K562 (cell line): Measurements from ENCODE around the gene ZBTB24. TPM values are rescaled to one million over a fixed set of nuclear protein-coding genes. Genes with fewer than 3 reads are reported as not detected.

Experiments used
- JUND ChIP-seq, 2 experiments: IDR thresholded peaks; 2 replicates in 1 of 2; 3 replicates in 1 of 2; pipeline ENCODE4 v1.6.1; 2011; ENCODE audit warnings: borderline replicate concordance in 2 of 2, low read depth in 2 of 2, low read length in 2 of 2, improper control_type of control experiment in 1 of 2, missing biosample characterization in 1 of 2, missing genetic modification characterization in 1 of 2, missing genetic modification reagents in 1 of 2
- LCOR ChIP-seq: sonication (generic); formaldehyde crosslinking; IDR thresholded peaks from 2 replicates; pipeline ENCODE4 v1.8.0; 2022; ENCODE audit warnings: mild to moderate bottlenecking, missing genetic modification reagents
- MAFF ChIP-seq: IDR thresholded peaks from 2 replicates; pipeline ENCODE4 v1.6.1; 2012; ENCODE audit warnings: low read length, improper control_type of control experiment
- MAFG ChIP-seq: fragments of 450-650 bp; conservative IDR thresholded peaks from 2 replicates; pipeline ENCODE4 v1.6.1; 2016; ENCODE audit warnings: missing genetic modification characterization, missing compliant biosample characterization
- MTA2 ChIP-seq: fragments of 450-650 bp; IDR thresholded peaks from 2 replicates; pipeline ENCODE4 v1.6.1; 2016; ENCODE audit warnings: low read depth
- PHB ChIP-seq: fragments of 250-450 bp; sonication (Bioruptor Pico); IDR thresholded peaks from 2 replicates; pipeline ENCODE4 v1.5.0; 2021
- PHF8 ChIP-seq: fragments of 200-600 bp; sonication (generic); IDR thresholded peaks from 2 replicates; pipeline ENCODE4 v1.6.1; 2012; ENCODE audit warnings: mixed run types, mild to moderate bottlenecking, inconsistent platforms, low read length, moderate library complexity, borderline replicate concordance
- SRF ChIP-seq, 2 experiments: fragments of 250-450, 450-650 bp in 1 of 2; sonication (Bioruptor Pico) in 1 of 2; sonication (generic) in 1 of 2; formaldehyde crosslinking; IDR thresholded peaks; 2 replicates each; pipeline versions ENCODE4 v1.5.0 to v1.5.1; 2020 to 2022; ENCODE audit warnings: mild to moderate bottlenecking in 1 of 2, missing genetic modification reagents in 1 of 2
- TBP ChIP-seq: optimal IDR thresholded peaks from 2 replicates; pipeline ENCODE3; 2011; ENCODE audit warnings: low read depth, low read length, improper control_type of control experiment
- ZFX ChIP-seq: sonication (generic); formaldehyde crosslinking; IDR thresholded peaks from 2 replicates; pipeline ENCODE4 v1.8.0; 2022; ENCODE audit warnings: mild to moderate bottlenecking, missing genetic modification reagents, moderate library complexity
- ZKSCAN8 ChIP-seq: fragments of 200-800 bp; sonication (Bioruptor generic); IDR thresholded peaks from 2 replicates; pipeline ENCODE4 v1.6.1; 2016; ENCODE audit warnings: missing genetic modification characterization, missing compliant biosample characterization
- ZNF134 ChIP-seq: fragments of 250-450 bp; sonication (Bioruptor Pico); conservative IDR thresholded peaks from 2 replicates; pipeline ENCODE4 v1.4.0; 2020
- ZNF239 ChIP-seq: fragments of 250-450 bp; sonication (Bioruptor Pico); IDR thresholded peaks from 2 replicates; pipeline ENCODE4 v1.4.0; 2020; ENCODE audit warnings: mild to moderate bottlenecking
- ZNF507 ChIP-seq: conservative IDR thresholded peaks from 2 replicates; pipeline ENCODE4 v1.6.1; 2017; ENCODE audit warnings: missing genetic modification characterization, missing compliant biosample characterization
- polyA plus RNA-seq, 8 experiments: library from polyadenylated mRNA; depleted of rRNA in 4 of 8; stranded (reverse) in 5 of 8; unstranded in 3 of 8; fragments of >200 nt; fragmentation: Nextera tagmentation in 2 of 8; fragmentation: Illumina TruSeq in 1 of 8; extraction: Ambion mirVana in 2 of 8; extraction: Trizol in 1 of 8; gene quantifications; 2 replicates each; pipeline versions ENCODE4 v1.2.1 to v1.2.3, GENCODE V29; 2011 to 2014; ENCODE audit warnings: inconsistent platforms in 1 of 8, missing spikeins in 1 of 8
- total RNA-seq, 7 experiments: library from RNA; depleted of rRNA in 6 of 7; stranded (reverse); fragments of >200 nt in 6 of 7; fragmentation: Illumina TruSeq in 2 of 7; extraction: Trizol in 2 of 7; gene quantifications; 2 replicates each; pipeline versions ENCODE4 v1.2.1 to v1.2.3, GENCODE V29; 2011 to 2021; ENCODE audit warnings: low replicate concordance in 1 of 7
- TF ChIP-seq, protein P1 (sequence below): fragments of 450-650 bp; IDR thresholded peaks from 2 replicates; pipeline ENCODE4 v1.6.1; 2016; ENCODE audit warnings: mild to moderate bottlenecking, moderate library complexity

ZBTB24 gene
- total and polyA plus RNA-seq, 9 of the 15 experiments (the other 6 are each of a cell fraction or from before 2014, with no cell fraction given), result 2.0 to 16.7 (median 8.3) TPM

DNA sequence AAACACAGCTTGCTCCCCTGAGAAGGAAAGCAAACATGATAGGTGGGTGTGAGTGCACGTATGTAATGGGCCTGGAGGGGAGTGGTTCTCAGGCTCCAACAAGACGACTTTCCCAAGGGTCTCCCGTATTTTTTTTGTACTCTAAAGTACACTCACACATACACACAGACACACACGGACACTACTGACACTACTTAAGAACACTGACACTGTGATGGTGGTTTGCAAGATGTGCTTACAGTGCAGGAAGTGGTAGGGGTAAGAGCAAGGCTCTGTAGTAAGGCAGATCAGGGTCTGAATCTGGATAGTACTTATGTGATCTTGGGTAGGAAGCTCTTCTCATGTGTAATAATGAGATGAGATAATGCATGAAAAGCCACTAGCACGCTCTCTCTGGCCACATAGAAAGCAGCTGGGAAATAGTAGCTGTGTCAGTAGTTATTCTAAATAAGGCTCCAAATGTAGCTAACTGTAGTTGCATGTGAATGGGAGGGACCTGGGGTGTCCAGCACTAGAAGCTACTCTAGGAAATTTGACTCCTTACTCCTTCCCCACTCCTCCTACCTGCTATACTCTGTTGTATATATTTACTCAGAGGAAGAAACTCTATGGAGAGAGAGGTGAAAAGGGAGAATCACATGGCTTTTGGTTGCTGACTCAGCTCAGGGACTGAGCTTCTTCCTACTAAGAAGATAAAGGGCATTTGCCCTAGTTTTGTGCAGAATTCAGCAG, 8.4 kb upstream of the ZBTB24 start (continued):
- peak; percentile 83 for TF ChIP-seq MAFG (tag)
- TF ChIP-seq JUND (IDR thresholded peaks at IDR 0.05; ENCODE audit: borderline replicate concordance, low read depth, low read length), result peak; percentile 46; the same call in 1 of the 2 replicates
- TF ChIP-seq JUND (tag; IDR thresholded peaks at IDR 0.05; ENCODE audit: borderline replicate concordance, low read depth, low read length), result no peak; the same call in 2 of the 3 replicates
- peak; percentile 54; the same call in 1 of the 2 replicates for TF ChIP-seq ZKSCAN8 (CRISPR knock-in tag)
- TF ChIP-seq, protein P1, sequence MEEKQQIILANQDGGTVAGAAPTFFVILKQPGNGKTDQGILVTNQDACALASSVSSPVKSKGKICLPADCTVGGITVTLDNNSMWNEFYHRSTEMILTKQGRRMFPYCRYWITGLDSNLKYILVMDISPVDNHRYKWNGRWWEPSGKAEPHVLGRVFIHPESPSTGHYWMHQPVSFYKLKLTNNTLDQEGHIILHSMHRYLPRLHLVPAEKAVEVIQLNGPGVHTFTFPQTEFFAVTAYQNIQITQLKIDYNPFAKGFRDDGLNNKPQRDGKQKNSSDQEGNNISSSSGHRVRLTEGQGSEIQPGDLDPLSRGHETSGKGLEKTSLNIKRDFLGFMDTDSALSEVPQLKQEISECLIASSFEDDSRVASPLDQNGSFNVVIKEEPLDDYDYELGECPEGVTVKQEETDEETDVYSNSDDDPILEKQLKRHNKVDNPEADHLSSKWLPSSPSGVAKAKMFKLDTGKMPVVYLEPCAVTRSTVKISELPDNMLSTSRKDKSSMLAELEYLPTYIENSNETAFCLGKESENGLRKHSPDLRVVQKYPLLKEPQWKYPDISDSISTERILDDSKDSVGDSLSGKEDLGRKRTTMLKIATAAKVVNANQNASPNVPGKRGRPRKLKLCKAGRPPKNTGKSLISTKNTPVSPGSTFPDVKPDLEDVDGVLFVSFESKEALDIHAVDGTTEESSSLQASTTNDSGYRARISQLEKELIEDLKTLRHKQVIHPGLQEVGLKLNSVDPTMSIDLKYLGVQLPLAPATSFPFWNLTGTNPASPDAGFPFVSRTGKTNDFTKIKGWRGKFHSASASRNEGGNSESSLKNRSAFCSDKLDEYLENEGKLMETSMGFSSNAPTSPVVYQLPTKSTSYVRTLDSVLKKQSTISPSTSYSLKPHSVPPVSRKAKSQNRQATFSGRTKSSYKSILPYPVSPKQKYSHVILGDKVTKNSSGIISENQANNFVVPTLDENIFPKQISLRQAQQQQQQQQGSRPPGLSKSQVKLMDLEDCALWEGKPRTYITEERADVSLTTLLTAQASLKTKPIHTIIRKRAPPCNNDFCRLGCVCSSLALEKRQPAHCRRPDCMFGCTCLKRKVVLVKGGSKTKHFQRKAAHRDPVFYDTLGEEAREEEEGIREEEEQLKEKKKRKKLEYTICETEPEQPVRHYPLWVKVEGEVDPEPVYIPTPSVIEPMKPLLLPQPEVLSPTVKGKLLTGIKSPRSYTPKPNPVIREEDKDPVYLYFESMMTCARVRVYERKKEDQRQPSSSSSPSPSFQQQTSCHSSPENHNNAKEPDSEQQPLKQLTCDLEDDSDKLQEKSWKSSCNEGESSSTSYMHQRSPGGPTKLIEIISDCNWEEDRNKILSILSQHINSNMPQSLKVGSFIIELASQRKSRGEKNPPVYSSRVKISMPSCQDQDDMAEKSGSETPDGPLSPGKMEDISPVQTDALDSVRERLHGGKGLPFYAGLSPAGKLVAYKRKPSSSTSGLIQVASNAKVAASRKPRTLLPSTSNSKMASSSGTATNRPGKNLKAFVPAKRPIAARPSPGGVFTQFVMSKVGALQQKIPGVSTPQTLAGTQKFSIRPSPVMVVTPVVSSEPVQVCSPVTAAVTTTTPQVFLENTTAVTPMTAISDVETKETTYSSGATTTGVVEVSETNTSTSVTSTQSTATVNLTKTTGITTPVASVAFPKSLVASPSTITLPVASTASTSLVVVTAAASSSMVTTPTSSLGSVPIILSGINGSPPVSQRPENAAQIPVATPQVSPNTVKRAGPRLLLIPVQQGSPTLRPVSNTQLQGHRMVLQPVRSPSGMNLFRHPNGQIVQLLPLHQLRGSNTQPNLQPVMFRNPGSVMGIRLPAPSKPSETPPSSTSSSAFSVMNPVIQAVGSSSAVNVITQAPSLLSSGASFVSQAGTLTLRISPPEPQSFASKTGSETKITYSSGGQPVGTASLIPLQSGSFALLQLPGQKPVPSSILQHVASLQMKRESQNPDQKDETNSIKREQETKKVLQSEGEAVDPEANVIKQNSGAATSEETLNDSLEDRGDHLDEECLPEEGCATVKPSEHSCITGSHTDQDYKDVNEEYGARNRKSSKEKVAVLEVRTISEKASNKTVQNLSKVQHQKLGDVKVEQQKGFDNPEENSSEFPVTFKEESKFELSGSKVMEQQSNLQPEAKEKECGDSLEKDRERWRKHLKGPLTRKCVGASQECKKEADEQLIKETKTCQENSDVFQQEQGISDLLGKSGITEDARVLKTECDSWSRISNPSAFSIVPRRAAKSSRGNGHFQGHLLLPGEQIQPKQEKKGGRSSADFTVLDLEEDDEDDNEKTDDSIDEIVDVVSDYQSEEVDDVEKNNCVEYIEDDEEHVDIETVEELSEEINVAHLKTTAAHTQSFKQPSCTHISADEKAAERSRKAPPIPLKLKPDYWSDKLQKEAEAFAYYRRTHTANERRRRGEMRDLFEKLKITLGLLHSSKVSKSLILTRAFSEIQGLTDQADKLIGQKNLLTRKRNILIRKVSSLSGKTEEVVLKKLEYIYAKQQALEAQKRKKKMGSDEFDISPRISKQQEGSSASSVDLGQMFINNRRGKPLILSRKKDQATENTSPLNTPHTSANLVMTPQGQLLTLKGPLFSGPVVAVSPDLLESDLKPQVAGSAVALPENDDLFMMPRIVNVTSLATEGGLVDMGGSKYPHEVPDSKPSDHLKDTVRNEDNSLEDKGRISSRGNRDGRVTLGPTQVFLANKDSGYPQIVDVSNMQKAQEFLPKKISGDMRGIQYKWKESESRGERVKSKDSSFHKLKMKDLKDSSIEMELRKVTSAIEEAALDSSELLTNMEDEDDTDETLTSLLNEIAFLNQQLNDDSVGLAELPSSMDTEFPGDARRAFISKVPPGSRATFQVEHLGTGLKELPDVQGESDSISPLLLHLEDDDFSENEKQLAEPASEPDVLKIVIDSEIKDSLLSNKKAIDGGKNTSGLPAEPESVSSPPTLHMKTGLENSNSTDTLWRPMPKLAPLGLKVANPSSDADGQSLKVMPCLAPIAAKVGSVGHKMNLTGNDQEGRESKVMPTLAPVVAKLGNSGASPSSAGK, result 0 out of 2 replicates have a peak, but pooled peaks have one; percentile 5
- TF ChIP-seq MAFF, result peak; percentile 83
- TF ChIP-seq SRF (CRISPR knock-in tag; IDR thresholded peaks at IDR 0.05), result no peak
- TF ChIP-seq ZNF134, result no peak
- 0 out of 2 replicates have a peak, but pooled peaks have one; percentile 18 for TF ChIP-seq ZNF239
- no peak for TF ChIP-seq LCOR
- TF ChIP-seq ZNF507 (tag), result no peak
- TF ChIP-seq PHF8, result peak; percentile 16; the same call in 1 of the 2 replicates
- TF ChIP-seq MTA2, result no peak
- TF ChIP-seq PHB, result no peak
- no peak for TF ChIP-seq TBP
- TF ChIP-seq ZFX (CRISPR knock-in tag), result no peak
